Measurements from ENCODE around the gene ZBP1. TPM values are rescaled to one million over a fixed set of nuclear protein-coding genes. Genes with fewer than 3 reads are reported as not detected.

Gene ZBP1
- total RNA-seq, 1 experiment from 2014 or later: not detected

GRCh38 chr20:57592263-57593092, 27.7 kb downstream of the ZBP1 start:
- peaks cover 0 to 7% of the 10 kb centered on the region in 2 experiments; a peak in 1 of 4 replicates for H3K4me1 ChIP-seq (ENCODE audit: control insufficient read depth in 1 of 2, insufficient read depth in 2 of 2, low read length in 2 of 2)
- ATAC-seq (no peak), DNase-seq (ENCODE audit: low read depth, low spot score) (no peak)
- no peak overlapping the region for H3K9ac ChIP-seq (ENCODE audit: low read length)
- H3K27me3 ChIP-seq (ENCODE audit: insufficient read depth, low read length): no peaks in the 10 kb centered on the region
- TF ChIP-seq EZH2 (IDR thresholded peaks at IDR 0.05) (no peak), TCF7L2 (IDR thresholded peaks at IDR 0.05; ENCODE audit: borderline replicate concordance, extremely low read depth, insufficient read depth, insufficient read length) (no peak), YY1 (IDR thresholded peaks at IDR 0.05; ENCODE audit: extremely low read depth, insufficient replicate concordance, low read depth, low read length) (no peak), ELF1 (IDR thresholded peaks at IDR 0.05; ENCODE audit: borderline replicate concordance, low read depth) (no peak), REST (IDR thresholded peaks at IDR 0.05; ENCODE audit: low read depth) (no peak), CEBPB (IDR thresholded peaks at IDR 0.05; ENCODE audit: low read depth) (no peak), SRF (IDR thresholded peaks at IDR 0.05; ENCODE audit: low read depth) (no peak), CBX3 (IDR thresholded peaks at IDR 0.05; ENCODE audit: low read depth) (no peak), SP1 (IDR thresholded peaks at IDR 0.05; ENCODE audit: low read depth) (no peak), RAD21 (IDR thresholded peaks at IDR 0.05; ENCODE audit: low read depth) (no peak), POLR2A (IDR thresholded peaks at IDR 0.05; ENCODE audit: borderline replicate concordance, extremely low read depth, insufficient read depth, insufficient read length) (no peak), JUND (IDR thresholded peaks at IDR 0.05) (no peak), CTCF (IDR thresholded peaks at IDR 0.05 in 2 of 3, conservative IDR thresholded peaks at IDR 0.05 in 1 of 3; ENCODE audit: borderline replicate concordance in 1 of 3, insufficient read depth in 1 of 3, low read depth in 2 of 3, low read length in 2 of 3) (no peak), EZH2phosphoT487 (IDR thresholded peaks at IDR 0.05; ENCODE audit: borderline replicate concordance) (no peak), ZNF274 (IDR thresholded peaks at IDR 0.05; ENCODE audit: low read depth, low read length) (no peak), SIN3A (IDR thresholded peaks at IDR 0.05; ENCODE audit: low read depth) (no peak), EGR1 (IDR thresholded peaks at IDR 0.05; ENCODE audit: low read depth) (no peak)
- TF ChIP-seq, protein P1, sequence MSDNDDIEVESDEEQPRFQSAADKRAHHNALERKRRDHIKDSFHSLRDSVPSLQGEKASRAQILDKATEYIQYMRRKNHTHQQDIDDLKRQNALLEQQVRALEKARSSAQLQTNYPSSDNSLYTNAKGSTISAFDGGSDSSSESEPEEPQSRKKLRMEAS (IDR thresholded peaks at IDR 0.05): no peak
- TF ChIP-seq, protein P2, sequence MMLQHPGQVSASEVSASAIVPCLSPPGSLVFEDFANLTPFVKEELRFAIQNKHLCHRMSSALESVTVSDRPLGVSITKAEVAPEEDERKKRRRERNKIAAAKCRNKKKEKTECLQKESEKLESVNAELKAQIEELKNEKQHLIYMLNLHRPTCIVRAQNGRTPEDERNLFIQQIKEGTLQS (IDR thresholded peaks at IDR 0.05): no peak
- CTCF ChIA-PET: interaction anchor here (1.2 to 1.6 kb wide), 2 partner anchors 79 to 94 kb away, joined by 4 to 8 read pairs; no protein-coding TSS in a partner anchor
- RAD21 ChIA-PET (ENCODE audit: low non-redundant PET in 1 of 2, low total read pairs in 2 of 2, uncharacterized antibody in 2 of 2, unreplicated experiment in 2 of 2): interaction anchor here in 1 of 2 experiments (0.7 to 1.2 kb wide), 2 partner anchors 79 to 94 kb away, joined by 3 to 5 read pairs; no protein-coding TSS in a partner anchor
- H3K27ac ChIP-seq (ENCODE audit: low read depth, low read length): no peak overlapping the region
- no peaks in the 10 kb centered on the region for H3K9me2 ChIP-seq (ENCODE audit: insufficient read depth)
- POLR2A ChIA-PET: no interaction called here
- no peaks in the 10 kb centered on the region for H3K79me2 ChIP-seq (ENCODE audit: insufficient read depth, low read length)
- H4K20me1 ChIP-seq (ENCODE audit: insufficient read depth): no peaks in the 10 kb centered on the region
- H3K4me3 ChIP-seq (replicated peaks in 1 of 2; ENCODE audit: low read depth in 1 of 2, low read length in 2 of 2): no peak overlapping the region
- no peak overlapping the region for H3K4me2 ChIP-seq (ENCODE audit: low read length)
- no peaks in the 10 kb centered on the region for H3K9me3 ChIP-seq (ENCODE audit: control insufficient read depth in 1 of 2, insufficient read depth in 1 of 2, low read depth in 1 of 2, low read length in 2 of 2)
- no peak overlapping the region for H2AFZ ChIP-seq (ENCODE audit: low read depth, low read length, poor library complexity, severe bottlenecking)
- H3K36me3 ChIP-seq (ENCODE audit: control insufficient read depth in 1 of 2, insufficient read depth in 2 of 2, low read length in 2 of 2): no peaks in the 10 kb centered on the region
- no TSS peak for BruUV-seq (replicated peaks)
- intact Hi-C loops (cut with micrococcal nuclease): loop anchor here (10.0 kb wide), 3 partner anchors 208 to 1862 kb away; no protein-coding TSS in a partner anchor

All from HCT116 (cell line).